Measurements from ENCODE around the gene HEXIM2. TPM values are rescaled to one million over a fixed set of nuclear protein-coding genes. Genes with fewer than 3 reads are reported as not detected.

HEXIM2 gene
- total RNA-seq, 3 donors from 2014 or later (not counting 1 experiment from before 2014, with no cell fraction given), result 4.1 to 5.3 (median 4.5) TPM

- Mint-ChIP-seq H3K4me1 (peaks cover 12 to 20% of the 10 kb centered on the region in 2 donors), H3K4me3 (peak overlapping the region; percentile 72), H3K36me3 (no peaks in the 10 kb centered on the region), H3K27me3 (ENCODE audit: low read depth in 2 of 2) (peaks cover 0 to 3% of the 10 kb centered on the region in 2 donors), H3K9me3 (no peaks in the 10 kb centered on the region), H3K27ac (peak overlapping the region in 1 of 2 donors; percentile 88)
- 10% methylated on average over 46 of the region's 46 CpGs for WGBS (ENCODE audit: insufficient coverage)
- H3K9me3 ChIP-seq (ENCODE audit: control insufficient read depth, insufficient read depth, low read length), result no peaks in the 10 kb centered on the region
- peak; percentile 56 to 63 for DNase-seq
- TF ChIP-seq CTCF (IDR thresholded peaks at IDR 0.05), result peak; percentile 99
- no peaks in the 10 kb centered on the region for H3K27me3 ChIP-seq (ENCODE audit: control insufficient read depth, insufficient read depth, low read length)
- no peak for ATAC-seq
- H3K4me3 ChIP-seq (ENCODE audit: low read length), result peak overlapping the region; percentile 50
- H3K4me1 ChIP-seq (ENCODE audit: control insufficient read depth, insufficient read depth, low read length), result peaks cover 32% of the 10 kb centered on the region
- intact Hi-C loops (cut with micrococcal nuclease), result loop anchor here (2.0 kb wide), 2 partner anchors 71 to 357 kb away; partner anchors contain the start of gene NMT1
- no peak overlapping the region for H3K27ac ChIP-seq (ENCODE audit: low read length)
- H3K36me3 ChIP-seq (ENCODE audit: control insufficient read depth, insufficient read depth, low read length), result no peaks in the 10 kb centered on the region
These were observed 29.9 kb upstream of the HEXIM2 start for GRCh38 chr17:45131616-45132319.

- H3K27me3 Mint-ChIP-seq (ENCODE audit: low read depth in 2 of 2), result peaks cover 0 to 3% of the 10 kb centered on the region in 2 donors
- 0% methylated on average over 35 of the region's 36 CpGs for WGBS (ENCODE audit: insufficient coverage)
- no peaks in the 10 kb centered on the region for H3K36me3 Mint-ChIP-seq
- intact Hi-C loops (cut with micrococcal nuclease), result loop anchor here (2.0 kb wide), 2 partner anchors 71 to 357 kb away; partner anchors contain the start of gene NMT1
- Histone ChIP-seq H3K9me3 (ENCODE audit: control insufficient read depth, insufficient read depth, low read length) (no peaks in the 10 kb centered on the region), H3K4me1 (ENCODE audit: control insufficient read depth, insufficient read depth, low read length) (peaks cover 33% of the 10 kb centered on the region), H3K27ac (ENCODE audit: low read length) (peak within 1 kb of the TSS; percentile 91), H3K27me3 (ENCODE audit: control insufficient read depth, insufficient read depth, low read length) (no peaks in the 10 kb centered on the region), H3K36me3 (ENCODE audit: control insufficient read depth, insufficient read depth, low read length) (no peaks in the 10 kb centered on the region), H3K4me3 (ENCODE audit: low read length) (peak within 1 kb of the TSS; percentile 71)
- H3K27ac Mint-ChIP-seq, result peak within 1 kb of the TSS; percentile 82 to 88
- DNase-seq (no peak), ATAC-seq (no peak)
- TF ChIP-seq CTCF (IDR thresholded peaks at IDR 0.05), result no peak
- peak within 1 kb of the TSS; percentile 92 for H3K4me3 Mint-ChIP-seq
- peaks cover 12 to 20% of the 10 kb centered on the region in 2 donors for H3K4me1 Mint-ChIP-seq
- H3K9me3 Mint-ChIP-seq, result no peaks in the 10 kb centered on the region
These were observed 29.4 kb upstream of the HEXIM2 start, which contains the start of gene PLCD3 for GRCh38 chr17:45132320-45132571. Gene PLCD3 (minus strand): TSS chr17:45132515. CDS start chr17:45132410, 105 bp downstream.

GRCh38 chr17:45132572-45133463 is 28.9 kb upstream of the HEXIM2 start:
- H3K4me3 Mint-ChIP-seq, result peak overlapping the region; percentile 92
- no peaks in the 10 kb centered on the region for H3K27me3 ChIP-seq (ENCODE audit: control insufficient read depth, insufficient read depth, low read length)
- no peaks in the 10 kb centered on the region for H3K36me3 ChIP-seq (ENCODE audit: control insufficient read depth, insufficient read depth, low read length)
- peak; percentile 65 to 84 for DNase-seq
- no peaks in the 10 kb centered on the region for H3K9me3 Mint-ChIP-seq
- peak overlapping the region; percentile 71 for H3K4me3 ChIP-seq (ENCODE audit: low read length)
- peak overlapping the region; percentile 91 for H3K27ac ChIP-seq (ENCODE audit: low read length)
- peak; percentile 54 to 66 (median 57) for ATAC-seq
- peak; percentile 71 for TF ChIP-seq CTCF (IDR thresholded peaks at IDR 0.05)
- peaks cover 12 to 20% of the 10 kb centered on the region in 2 donors for H3K4me1 Mint-ChIP-seq
- H3K9me3 ChIP-seq (ENCODE audit: control insufficient read depth, insufficient read depth, low read length), result no peaks in the 10 kb centered on the region
- WGBS (ENCODE audit: insufficient coverage), result under 1% methylated on average over 69 of the region's 71 CpGs
- intact Hi-C loops (cut with micrococcal nuclease), result loop anchor here (2.0 kb wide), 2 partner anchors 72 to 358 kb away; partner anchors contain the start of gene NMT1
- H3K27me3 Mint-ChIP-seq (ENCODE audit: low read depth in 2 of 2), result peaks cover 0 to 3% of the 10 kb centered on the region in 2 donors
- no peaks in the 10 kb centered on the region for H3K36me3 Mint-ChIP-seq
- H3K4me1 ChIP-seq (ENCODE audit: control insufficient read depth, insufficient read depth, low read length), result peaks cover 33% of the 10 kb centered on the region
- peak overlapping the region; percentile 82 to 88 for H3K27ac Mint-ChIP-seq
